HEK293 (cell line): ENCODE data around the gene PGAP6.

Experiments used
- CTCF ChIA-PET: fragments of 350-600 bp; formaldehyde crosslinking; extraction: SDS; loops from one replicate; lab custom pipeline; 2021; ENCODE audit warnings: antibody characterized with exemption; lab: Yijun Ruan, JAX
- POLR2A ChIA-PET: fragments of 300-600 bp; formaldehyde crosslinking; extraction: SDS; loops from one replicate; lab custom pipeline; 2020; ENCODE audit warnings: antibody characterized with exemption, inconsistent platforms; lab: Yijun Ruan, JAX
- H3K27ac ChIP-seq: fragments of 200-500 bp; sonication (Bioruptor generic); 2 replicates; pipeline ENCODE4 v1.5.1; 2014; ENCODE audit warnings: low read depth, low read length, control low read depth, inconsistent platforms; ENCODE audit errors: extremely low read depth
- H3K36me3 ChIP-seq, 2 experiments: fragments of 200-500 bp in 1 of 2; sonication (Bioruptor generic) in 1 of 2; 1 replicate in 1 of 2; 2 replicates in 1 of 2; pipeline ENCODE4 v1.5.1; 2014 to 2017; ENCODE audit warnings: inconsistent platforms in 2 of 2, low read length in 2 of 2; ENCODE audit not compliant: control insufficient read depth in 2 of 2, insufficient read depth in 1 of 2
- H3K4me1 ChIP-seq: fragments of 200-500 bp; sonication (Bioruptor generic); 2 replicates; pipeline ENCODE4 v1.5.1; 2014; ENCODE audit warnings: mild to moderate bottlenecking, low read length, inconsistent platforms; ENCODE audit not compliant: control insufficient read depth, insufficient read depth
- H3K4me3 ChIP-seq: 2 replicates; pipeline ENCODE4 v1.5.1; 2011; ENCODE audit warnings: low read depth, mild to moderate bottlenecking, control low read depth, low read length, moderate library complexity
- H3K9me3 ChIP-seq: fragments of 200-500 bp; sonication (Bioruptor generic); 2 replicates; pipeline ENCODE4 v1.5.1; 2014; ENCODE audit warnings: low read depth, low read length, inconsistent platforms; ENCODE audit not compliant: control insufficient read depth, insufficient read depth
- EGR2 ChIP-seq: fragments of 450-650 bp; formaldehyde crosslinking; IDR thresholded peaks from 2 replicates; pipeline ENCODE4 v1.5.1; 2016; ENCODE audit warnings: low read depth, missing biosample characterization, missing genetic modification characterization
- GLI2 ChIP-seq: fragments of 450-650 bp; formaldehyde crosslinking; IDR thresholded peaks from 2 replicates; pipeline ENCODE4; 2017; ENCODE audit warnings: missing biosample characterization, missing genetic modification characterization, low read depth, borderline replicate concordance
- GLIS1 ChIP-seq: fragments of 450-650 bp; formaldehyde crosslinking; IDR thresholded peaks from 2 replicates; pipeline ENCODE4 v1.5.1; 2016; ENCODE audit warnings: missing biosample characterization, missing genetic modification characterization
- HOXD13 ChIP-seq: sonication (generic); formaldehyde crosslinking; IDR thresholded peaks from 2 replicates; pipeline ENCODE4 v1.8.0; 2022; ENCODE audit warnings: missing genetic modification reagents, borderline replicate concordance
- KLF16 ChIP-seq: fragments of 450-650 bp; formaldehyde crosslinking; IDR thresholded peaks from 2 replicates; pipeline ENCODE4 v1.5.1; 2017; ENCODE audit warnings: missing biosample characterization, missing genetic modification characterization
- SCRT1 ChIP-seq: fragments of 450-650 bp; formaldehyde crosslinking; IDR thresholded peaks from 2 replicates; pipeline ENCODE4 v1.5.1; 2016; ENCODE audit warnings: missing biosample characterization, missing genetic modification characterization, borderline replicate concordance
- YY2 ChIP-seq: fragments of 450-650 bp; formaldehyde crosslinking; IDR thresholded peaks from 2 replicates; pipeline ENCODE4 v1.5.1; 2016; ENCODE audit warnings: missing biosample characterization, missing genetic modification characterization
- ZBTB17 ChIP-seq: fragments of 450-650 bp; formaldehyde crosslinking; IDR thresholded peaks from 2 replicates; pipeline ENCODE4 v1.5.1; 2016; ENCODE audit warnings: missing biosample characterization, missing genetic modification characterization
- ZEB2 ChIP-seq: fragments of 450-650 bp; formaldehyde crosslinking; IDR thresholded peaks from 2 replicates; pipeline ENCODE4 v1.5.1; 2016; ENCODE audit warnings: missing biosample characterization, missing genetic modification characterization
- ZIC2 ChIP-seq: fragments of 450-650 bp; formaldehyde crosslinking; IDR thresholded peaks from 2 replicates; pipeline ENCODE4 v1.5.1; 2016; ENCODE audit warnings: missing biosample characterization, missing genetic modification characterization
- ZNF132 ChIP-seq: fragments of 450-650 bp; formaldehyde crosslinking; IDR thresholded peaks from 2 replicates; pipeline ENCODE4 v1.5.1; 2017; ENCODE audit warnings: missing biosample characterization, missing genetic modification characterization, borderline replicate concordance
- ZNF133 ChIP-seq: fragments of 450-650 bp; formaldehyde crosslinking; IDR thresholded peaks from 2 replicates; pipeline ENCODE4 v1.5.1; 2016; ENCODE audit warnings: missing biosample characterization, missing genetic modification characterization
- ZNF155 ChIP-seq: fragments of 450-650 bp; formaldehyde crosslinking; IDR thresholded peaks from 2 replicates; pipeline ENCODE4 v1.5.1; 2016; ENCODE audit warnings: missing biosample characterization, missing genetic modification characterization
- ZNF18 ChIP-seq: fragments of 450-650 bp; formaldehyde crosslinking; IDR thresholded peaks from 2 replicates; pipeline ENCODE4 v1.5.1; 2016; ENCODE audit warnings: missing biosample characterization, missing genetic modification characterization
- ZNF2 ChIP-seq: fragments of 450-650 bp; formaldehyde crosslinking; IDR thresholded peaks from 2 replicates; pipeline ENCODE4 v1.5.1; 2016; ENCODE audit warnings: missing biosample characterization, missing genetic modification characterization
- ZNF292 ChIP-seq: fragments of 450-650 bp; formaldehyde crosslinking; IDR thresholded peaks from 2 replicates; pipeline ENCODE4 v1.5.1; 2016; ENCODE audit warnings: low read depth, missing biosample characterization, missing genetic modification characterization, borderline replicate concordance
- ZNF311 ChIP-seq: fragments of 450-650 bp; formaldehyde crosslinking; IDR thresholded peaks from 2 replicates; pipeline ENCODE4 v1.5.1; 2017; ENCODE audit warnings: missing biosample characterization, missing genetic modification characterization, borderline replicate concordance
- ZNF341 ChIP-seq: fragments of 450-650 bp; formaldehyde crosslinking; IDR thresholded peaks from 2 replicates; pipeline ENCODE4; 2016; ENCODE audit warnings: low read depth, missing biosample characterization, missing genetic modification characterization
- ZNF354C ChIP-seq: fragments of 450-650 bp; formaldehyde crosslinking; IDR thresholded peaks from 2 replicates; pipeline ENCODE4 v1.5.1; 2016; ENCODE audit warnings: missing biosample characterization, missing genetic modification characterization, low read depth, borderline replicate concordance
- ZNF391 ChIP-seq: fragments of 450-650 bp; formaldehyde crosslinking; IDR thresholded peaks from 2 replicates; pipeline ENCODE4 v1.5.1; 2016; ENCODE audit warnings: low read depth, missing biosample characterization, missing genetic modification characterization, borderline replicate concordance
- ZNF433 ChIP-seq: fragments of 450-650 bp; formaldehyde crosslinking; IDR thresholded peaks from 2 replicates; pipeline ENCODE4 v1.5.1; 2016; ENCODE audit warnings: missing biosample characterization, missing genetic modification characterization, low read depth
- ZNF473 ChIP-seq: fragments of 450-650 bp; formaldehyde crosslinking; IDR thresholded peaks from 2 replicates; pipeline ENCODE4 v1.5.1; 2017; ENCODE audit warnings: missing biosample characterization, missing genetic modification characterization
- ZNF501 ChIP-seq: fragments of 450-650 bp; formaldehyde crosslinking; IDR thresholded peaks from 2 replicates; pipeline ENCODE4 v1.5.1; 2016; ENCODE audit warnings: missing biosample characterization, missing genetic modification characterization
- ZNF544 ChIP-seq: fragments of 450-650 bp; formaldehyde crosslinking; IDR thresholded peaks from 2 replicates; pipeline ENCODE4 v1.5.0; 2017; ENCODE audit warnings: missing biosample characterization, missing genetic modification characterization
- ZNF596 ChIP-seq: fragments of 450-650 bp; IDR thresholded peaks from 2 replicates; pipeline ENCODE4 v1.5.0; 2018; ENCODE audit warnings: missing biosample characterization, mild to moderate bottlenecking, missing genetic modification characterization, moderate library complexity
- ZNF600 ChIP-seq: fragments of 450-650 bp; formaldehyde crosslinking; IDR thresholded peaks from 2 replicates; pipeline ENCODE4 v1.5.1; 2016; ENCODE audit warnings: missing biosample characterization, missing genetic modification characterization
- ZNF624 ChIP-seq: fragments of 450-650 bp; formaldehyde crosslinking; IDR thresholded peaks from 2 replicates; pipeline ENCODE4 v1.5.1; 2017; ENCODE audit warnings: missing biosample characterization, missing genetic modification characterization
- ZNF626 ChIP-seq: fragments of 450-650 bp; sonication (Bioruptor Pico); formaldehyde crosslinking; IDR thresholded peaks from 2 replicates; pipeline ENCODE4 v1.5.1; 2018; ENCODE audit warnings: missing biosample characterization, missing genetic modification characterization, inconsistent platforms
- ZNF776 ChIP-seq: fragments of 450-650 bp; formaldehyde crosslinking; IDR thresholded peaks from 2 replicates; pipeline ENCODE4 v1.5.0; 2017; ENCODE audit warnings: missing biosample characterization, missing genetic modification characterization, borderline replicate concordance
- ZNF785 ChIP-seq: fragments of 450-650 bp; formaldehyde crosslinking; IDR thresholded peaks from 2 replicates; pipeline ENCODE4 v1.5.1; 2016; ENCODE audit warnings: missing biosample characterization, missing genetic modification characterization
- ZNF791 ChIP-seq: fragments of 450-650 bp; formaldehyde crosslinking; IDR thresholded peaks from 2 replicates; pipeline ENCODE4 v1.5.1; 2016; ENCODE audit warnings: missing biosample characterization, missing genetic modification characterization
- ZNF843 ChIP-seq: fragments of 450-650 bp; formaldehyde crosslinking; IDR thresholded peaks from 2 replicates; pipeline ENCODE4 v1.5.1; 2016; ENCODE audit warnings: missing biosample characterization, missing genetic modification characterization
- ZXDB ChIP-seq: fragments of 450-650 bp; formaldehyde crosslinking; IDR thresholded peaks from 2 replicates; pipeline ENCODE4 v1.5.1; 2016; ENCODE audit warnings: missing biosample characterization, missing genetic modification characterization
- TF ChIP-seq, protein P1 (sequence below): fragments of 450-650 bp; formaldehyde crosslinking; IDR thresholded peaks from 2 replicates; pipeline ENCODE4 v1.5.1; 2016; ENCODE audit warnings: missing biosample characterization, missing genetic modification characterization
- TF ChIP-seq, protein P2 (sequence below): fragments of 450-650 bp; formaldehyde crosslinking; IDR thresholded peaks from 2 replicates; pipeline ENCODE4 v1.5.1; 2016; ENCODE audit warnings: missing biosample characterization, missing genetic modification characterization

The PGAP6 gene

DNA sequence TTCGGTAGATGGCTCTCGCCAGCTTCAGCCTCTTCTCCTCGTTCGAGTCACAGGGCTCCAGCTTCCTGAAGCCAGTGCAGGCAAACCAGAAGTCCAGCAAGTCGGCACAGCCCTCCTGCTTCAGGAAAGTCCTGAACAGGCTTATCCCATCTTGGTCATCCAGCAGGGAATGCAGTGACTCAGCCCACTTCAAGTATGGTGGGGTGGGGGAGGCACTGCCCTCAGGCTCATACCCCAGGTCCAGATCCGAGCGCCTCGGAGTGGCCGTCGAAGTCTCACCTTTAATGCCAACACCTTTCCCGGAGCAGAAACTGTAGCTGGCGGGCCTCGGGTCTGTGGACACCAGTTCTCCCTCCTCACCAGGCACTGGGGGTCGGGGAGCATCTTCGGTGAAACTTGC lies 35.2 kb downstream of the PGAP6 start:
- Histone ChIP-seq H3K36me3 (peaks cover 16 to 53% of the 10 kb centered on the region in 2 experiments; a peak in 2 of 3 replicates), H3K4me1 (peaks cover 2% of the 10 kb centered on the region; the same call in 1 of the 2 replicates), H3K4me3 (no peak overlapping the region), H3K27ac (no peak overlapping the region), H3K9me3 (no peaks in the 10 kb centered on the region)
- TF ChIP-seq, protein P1, sequence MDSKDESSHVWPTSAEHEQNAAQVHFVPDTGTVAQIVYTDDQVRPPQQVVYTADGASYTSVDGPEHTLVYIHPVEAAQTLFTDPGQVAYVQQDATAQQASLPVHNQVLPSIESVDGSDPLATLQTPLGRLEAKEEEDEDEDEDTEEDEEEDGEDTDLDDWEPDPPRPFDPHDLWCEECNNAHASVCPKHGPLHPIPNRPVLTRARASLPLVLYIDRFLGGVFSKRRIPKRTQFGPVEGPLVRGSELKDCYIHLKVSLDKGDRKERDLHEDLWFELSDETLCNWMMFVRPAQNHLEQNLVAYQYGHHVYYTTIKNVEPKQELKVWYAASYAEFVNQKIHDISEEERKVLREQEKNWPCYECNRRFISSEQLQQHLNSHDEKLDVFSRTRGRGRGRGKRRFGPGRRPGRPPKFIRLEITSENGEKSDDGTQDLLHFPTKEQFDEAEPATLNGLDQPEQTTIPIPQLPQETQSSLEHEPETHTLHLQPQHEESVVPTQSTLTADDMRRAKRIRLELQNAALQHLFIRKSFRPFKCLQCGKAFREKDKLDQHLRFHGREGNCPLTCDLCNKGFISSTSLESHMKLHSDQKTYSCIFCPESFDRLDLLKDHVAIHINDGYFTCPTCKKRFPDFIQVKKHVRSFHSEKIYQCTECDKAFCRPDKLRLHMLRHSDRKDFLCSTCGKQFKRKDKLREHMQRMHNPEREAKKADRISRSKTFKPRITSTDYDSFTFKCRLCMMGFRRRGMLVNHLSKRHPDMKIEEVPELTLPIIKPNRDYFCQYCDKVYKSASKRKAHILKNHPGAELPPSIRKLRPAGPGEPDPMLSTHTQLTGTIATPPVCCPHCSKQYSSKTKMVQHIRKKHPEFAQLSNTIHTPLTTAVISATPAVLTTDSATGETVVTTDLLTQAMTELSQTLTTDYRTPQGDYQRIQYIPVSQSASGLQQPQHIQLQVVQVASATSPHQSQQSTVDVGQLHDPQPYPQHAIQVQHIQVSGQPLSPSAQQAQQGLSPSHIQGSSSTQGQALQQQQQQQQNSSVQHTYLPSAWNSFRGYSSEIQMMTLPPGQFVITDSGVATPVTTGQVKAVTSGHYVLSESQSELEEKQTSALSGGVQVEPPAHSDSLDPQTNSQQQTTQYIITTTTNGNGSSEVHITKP (tag by site-specific recombination), result 0 out of 2 replicates have a peak, but pooled peaks have one; percentile 12
- TF ChIP-seq ZNF600, result peak; percentile 86
- no peak for TF ChIP-seq ZNF18 (tag by site-specific recombination)
- ChIA-PET CTCF (interaction anchor here (0.7 kb wide), 1 partner anchor 220 kb away, joined by 3 read pairs; no protein-coding TSS in a partner anchor), POLR2A (interaction anchor here (0.6 to 1.2 kb wide), 2 partner anchors 111 to 145 kb away, joined by 3 to 5 read pairs; no protein-coding TSS in a partner anchor)

DNA sequence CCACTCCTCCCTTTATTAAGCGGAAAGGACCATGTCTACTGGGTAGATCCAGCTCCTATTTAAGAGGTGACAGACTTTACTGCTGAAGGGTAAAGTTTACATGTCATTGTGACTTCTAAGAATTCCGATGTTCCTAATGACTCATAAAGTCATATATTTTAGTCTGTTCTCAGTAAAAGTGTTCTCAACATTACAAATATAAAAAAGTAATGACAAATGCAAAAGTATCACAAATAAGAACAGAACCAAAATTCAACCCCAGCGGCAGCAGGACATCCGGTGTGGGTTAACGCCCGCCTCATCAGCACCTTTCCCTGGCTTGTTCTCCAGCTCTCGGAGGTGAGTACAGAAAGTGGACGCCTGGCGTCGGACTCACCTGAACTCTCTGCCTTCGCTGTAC lies 36.0 kb downstream of the PGAP6 start:
- no peaks in the 10 kb centered on the region for H3K9me3 ChIP-seq
- POLR2A ChIA-PET, result interaction anchor here (1.2 kb wide), 1 partner anchor 110 kb away, joined by 3 read pairs; no protein-coding TSS in a partner anchor
- CTCF ChIA-PET, result no interaction called here

DNA sequence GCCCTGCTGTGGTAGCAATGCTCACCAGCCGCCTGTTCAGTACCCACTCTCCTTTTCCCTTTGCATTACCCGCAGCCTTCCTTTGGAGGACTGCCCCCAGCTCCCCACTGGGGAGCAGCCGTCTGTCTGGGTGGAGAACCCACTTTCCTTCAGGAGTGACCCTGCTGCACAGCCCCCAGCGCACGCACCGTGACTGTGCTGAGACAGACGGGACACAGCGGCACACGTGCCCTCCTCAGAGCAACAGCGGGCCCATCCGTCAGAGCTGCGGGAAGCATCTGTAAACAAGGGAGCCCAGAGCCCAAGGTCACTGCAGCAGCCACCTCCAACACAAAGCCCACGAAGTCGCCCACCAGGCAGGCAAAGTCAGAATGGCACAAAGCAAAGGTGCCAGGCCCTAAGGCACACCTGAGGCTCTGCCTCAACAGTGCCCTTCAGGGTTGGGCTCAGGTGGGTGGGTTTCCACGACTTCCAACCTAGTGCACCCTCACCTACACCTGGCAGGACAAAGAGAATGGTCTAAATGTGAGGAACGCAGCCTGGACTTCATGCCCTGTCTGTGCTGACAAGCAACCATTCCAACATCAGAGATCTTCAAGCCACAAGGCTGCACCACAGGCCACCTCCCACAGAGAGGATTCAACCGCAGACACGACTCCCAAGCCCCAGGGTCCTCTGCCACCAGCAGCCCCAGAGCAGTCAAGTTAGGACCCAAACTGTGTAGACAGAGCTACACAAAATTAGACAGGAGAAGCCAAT lies 39.1 kb downstream of the PGAP6 start:
- no peak overlapping the region for H3K4me3 ChIP-seq
- H3K27ac ChIP-seq, result no peak overlapping the region
- POLR2A ChIA-PET, result interaction anchor here (0.6 to 1.8 kb wide), 3 partner anchors 8 to 1615 kb away, joined by 4 to 8 read pairs (median 6); partner anchors contain the start of gene AXIN1
- CTCF ChIA-PET, result interaction anchor here (1.3 kb wide), 1 partner anchor 146 kb away, joined by 6 read pairs; no protein-coding TSS in a partner anchor
- H3K4me1 ChIP-seq, result 0 out of 2 replicates have a peak, but pooled peaks cover 2% of the 10 kb centered on the region
- peaks cover 16 to 41% of the 10 kb centered on the region in 2 experiments; a peak in 2 of 3 replicates for H3K36me3 ChIP-seq
- no peaks in the 10 kb centered on the region for H3K9me3 ChIP-seq
- no peak for TF ChIP-seq ZNF624 (tag by site-specific recombination)
- TF ChIP-seq SCRT1 (tag by site-specific recombination), result no peak
- TF ChIP-seq ZNF292 (tag by site-specific recombination), result no peak
- peak; percentile 12; the same call in 1 of the 2 replicates for TF ChIP-seq EGR2 (tag by site-specific recombination)
- TF ChIP-seq GLIS1 (tag by site-specific recombination), result peak; percentile 55
- no peak for TF ChIP-seq ZNF132
- no peak for TF ChIP-seq ZNF544 (tag by site-specific recombination)
- TF ChIP-seq ZNF596 (tag by site-specific recombination), result no peak
- no peak for TF ChIP-seq ZNF626 (tag by site-specific recombination)
- no peak for TF ChIP-seq ZNF791 (tag by site-specific recombination)
- TF ChIP-seq, protein P2, sequence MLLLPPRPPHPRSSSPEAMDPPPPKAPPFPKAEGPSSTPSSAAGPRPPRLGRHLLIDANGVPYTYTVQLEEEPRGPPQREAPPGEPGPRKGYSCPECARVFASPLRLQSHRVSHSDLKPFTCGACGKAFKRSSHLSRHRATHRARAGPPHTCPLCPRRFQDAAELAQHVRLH, result no peak
- no peak for TF ChIP-seq ZNF433
- TF ChIP-seq ZIC2 (tag by site-specific recombination), result peak; percentile 51; the same call in 1 of the 2 replicates
- no peak for TF ChIP-seq ZEB2

More for the DNA sequence above, 36.0 kb downstream of the PGAP6 start:
- Histone ChIP-seq H3K36me3 (peaks cover 16 to 53% of the 10 kb centered on the region in 2 experiments; a peak in 2 of 3 replicates), H3K27ac (no peak overlapping the region), H3K4me1 (0 out of 2 replicates have a peak, but pooled peaks cover 2% of the 10 kb centered on the region), H3K4me3 (no peak overlapping the region)
- no peak for TF ChIP-seq ZNF501 (tag by site-specific recombination)
- TF ChIP-seq ZNF391 (tag by site-specific recombination), result no peak
- TF ChIP-seq ZNF785 (tag by site-specific recombination), result no peak
- TF ChIP-seq YY2 (tag by site-specific recombination), result no peak
- TF ChIP-seq ZNF2 (tag by site-specific recombination), result no peak
- no peak for TF ChIP-seq ZNF155
- TF ChIP-seq ZNF311 (tag by site-specific recombination), result no peak
- TF ChIP-seq ZXDB (tag by site-specific recombination), result no peak
- TF ChIP-seq ZNF341, result no peak
- TF ChIP-seq ZNF776 (tag by site-specific recombination), result no peak
- TF ChIP-seq ZNF354C (tag by site-specific recombination), result no peak
- TF ChIP-seq ZBTB17 (tag by site-specific recombination), result no peak
- TF ChIP-seq ZNF133 (tag by site-specific recombination), result no peak
- TF ChIP-seq GLI2 (tag by site-specific recombination), result no peak
- no peak for TF ChIP-seq ZNF473 (tag by site-specific recombination)
- TF ChIP-seq KLF16, result no peak
- TF ChIP-seq ZNF843 (tag by site-specific recombination), result no peak
- TF ChIP-seq ZNF132, result no peak
- TF ChIP-seq HOXD13 (CRISPR knock-in tag), result no peak
- TF ChIP-seq, all 188 proteins: peak for 0
